Spleen (tissue), 11 donors: Measurements from ENCODE around the gene SLC41A3. TPM values are rescaled to one million over a fixed set of nuclear protein-coding genes. Genes with fewer than 3 reads are reported as not detected.
"Not testable (repeated sequence)": the region's sequence is repeated elsewhere in the genome, so short reads cannot be mapped to it uniquely, and the experiment has no call there.

Experiments
- DNase-seq: peaks from one replicate; pipeline ENCODE4 v3.0.0-alpha.2; 2020
- H3K27ac ChIP-seq, 8 donors: fragments of 200-600 bp; sonication (generic) in 7 of 8; 1 replicate in 4 of 8; 2 replicates in 4 of 8; pipeline versions ENCODE4 v1.5.0 to v1.8.0; 2016 to 2021; ENCODE audit warnings: inconsistent platforms in 4 of 8, mild to moderate bottlenecking in 4 of 8, moderate library complexity in 1 of 8
- H3K27me3 ChIP-seq, 7 donors: fragments of 200-600 bp; sonication (generic) in 6 of 7; replicated peaks in 1 of 7; 1 replicate in 4 of 7; 2 replicates in 3 of 7; pipeline versions ENCODE4 v1.5.0 to v1.8.0; 2016 to 2021; ENCODE audit warnings: inconsistent platforms in 3 of 7, mild to moderate bottlenecking in 1 of 7
- H3K36me3 ChIP-seq, 6 donors: fragments of 200-600 bp; sonication (generic) in 5 of 6; 1 replicate in 4 of 6; 2 replicates in 2 of 6; pipeline versions ENCODE4 v1.5.0 to v1.8.0; 2016 to 2021; ENCODE audit warnings: inconsistent platforms in 2 of 6
- H3K4me1 ChIP-seq, 6 donors: fragments of 200-600 bp; sonication (generic) in 5 of 6; 1 replicate in 3 of 6; 2 replicates in 3 of 6; pipeline versions ENCODE4 v1.5.0 to v1.8.0; 2016 to 2021; ENCODE audit warnings: inconsistent platforms in 3 of 6
- H3K4me3 ChIP-seq, 8 donors: fragments of 200-600 bp; sonication (generic) in 7 of 8; 1 replicate in 4 of 8; 2 replicates in 4 of 8; pipeline versions ENCODE4 v1.5.0 to v1.8.0; 2016 to 2021; ENCODE audit warnings: inconsistent platforms in 4 of 8, mild to moderate bottlenecking in 4 of 8, moderate library complexity in 2 of 8
- H3K9me3 ChIP-seq, 8 donors: fragments of 200-600 bp; sonication (generic) in 7 of 8; 1 replicate in 4 of 8; 2 replicates in 4 of 8; pipeline versions ENCODE4 v1.5.0 to v1.8.0; 2016 to 2021; ENCODE audit warnings: inconsistent platforms in 4 of 8
- POLR2A ChIP-seq, 3 donors: fragments of 450-650 bp; IDR thresholded peaks; one replicate each; pipeline ENCODE4 v1.5.1; 2017; ENCODE audit warnings: antibody characterized with exemption in 3 of 3, mild to moderate bottlenecking in 1 of 3
- POLR2AphosphoS5 ChIP-seq, 3 donors: sonication (generic); formaldehyde crosslinking; IDR thresholded peaks; one replicate each; pipeline ENCODE4 v1.5.1; 2017; ENCODE audit warnings: antibody characterized with exemption in 3 of 3
- WGBS, 5 donors: extraction: QIAGEN DNeasy Blood & Tissue Kit in 3 of 5; methylation state at CpG; one replicate each; pipeline versions ENCODE4 v1.1.5 to v1.1.7; 2013 to 2018; 5-methylcytosine and 5-hydroxymethylcytosine counted together
- intact Hi-C: fragments of 100-400 bp; cut with DNase I; formaldehyde crosslinking; loops from one replicate; pipeline ENCODE4 v1.15.0; 2023; ENCODE audit warnings: low total_unique reads
- polyA plus RNA-seq, 3 donors: library from polyadenylated mRNA; stranded (reverse); fragments of 200-250 nt; gene quantifications; one replicate each; pipeline ENCODE4 v1.2.1, GENCODE V29; 2013
- total RNA-seq, 7 donors: library from RNA; depleted of rRNA in 3 of 7; stranded (reverse); fragments of >200 nt in 3 of 7; fragmentation: NEBNext Ultra II Directional in 4 of 7; extraction: Animal tissue kit (Norgen Biotek cat#: 25700) in 4 of 7; gene quantifications; one replicate each; pipeline versions ENCODE4 v1.1.0 to v1.2.1, GENCODE V29; 2016 to 2021
- TF ChIP-seq, protein P1 (sequence below), 11 experiments: fragments of 200-600 bp in 7 of 11; fragments of 450-650 bp in 4 of 11; sonication (generic) in 4 of 11; IDR thresholded peaks in 8 of 11; conservative IDR thresholded peaks in 3 of 11; 1 replicate in 7 of 11; 2 replicates in 4 of 11; pipeline versions ENCODE4 v1.4.0 to v1.8.0; 2016 to 2021; ENCODE audit warnings: antibody characterized with exemption in 11 of 11, inconsistent platforms in 4 of 11, mild to moderate bottlenecking in 1 of 11
- donor health status: healthy with polysubstance abuse.
- donor health status: DM: no; HTN: no; CAD: no; lungs with moderate emphysema.
- donor health status: DM: no; HTN: no; CAD: no.
- donor health status: Bipolar disorder and iron deficiency.
- donor health status: healthy.
- donor health status: DM: no; HTN: no; CAD: no.
- donor health status: DM: yes; HTN: yes; CAD: no.

Gene SLC41A3
- total and polyA plus RNA-seq, 10 donors, result 16.3 to 43.7 (median 33.7) TPM

GRCh38 chr3:125965505-125965904 lies 118.4 kb downstream of the SLC41A3 start:
- Histone ChIP-seq H3K27ac (no peak overlapping the region), H3K27me3 (peaks cover 0 to 43% (median 6%) of the 10 kb centered on the region in 7 donors), H3K4me3 (no peak overlapping the region), H3K36me3 (no peaks in the 10 kb centered on the region), H3K9me3 (no peaks in the 10 kb centered on the region), H3K4me1 (no peaks in the 10 kb centered on the region)
- 88 to 96% (median 94%) methylated on average over 3 of the region's 3 CpGs for WGBS, 5 donors
- no peak for DNase-seq
- intact Hi-C loops, result no loop called here
- TF ChIP-seq POLR2A (IDR thresholded peaks at IDR 0.05), result no peak
- TF ChIP-seq POLR2AphosphoS5 (IDR thresholded peaks at IDR 0.05), result no peak
- TF ChIP-seq, protein P1, sequence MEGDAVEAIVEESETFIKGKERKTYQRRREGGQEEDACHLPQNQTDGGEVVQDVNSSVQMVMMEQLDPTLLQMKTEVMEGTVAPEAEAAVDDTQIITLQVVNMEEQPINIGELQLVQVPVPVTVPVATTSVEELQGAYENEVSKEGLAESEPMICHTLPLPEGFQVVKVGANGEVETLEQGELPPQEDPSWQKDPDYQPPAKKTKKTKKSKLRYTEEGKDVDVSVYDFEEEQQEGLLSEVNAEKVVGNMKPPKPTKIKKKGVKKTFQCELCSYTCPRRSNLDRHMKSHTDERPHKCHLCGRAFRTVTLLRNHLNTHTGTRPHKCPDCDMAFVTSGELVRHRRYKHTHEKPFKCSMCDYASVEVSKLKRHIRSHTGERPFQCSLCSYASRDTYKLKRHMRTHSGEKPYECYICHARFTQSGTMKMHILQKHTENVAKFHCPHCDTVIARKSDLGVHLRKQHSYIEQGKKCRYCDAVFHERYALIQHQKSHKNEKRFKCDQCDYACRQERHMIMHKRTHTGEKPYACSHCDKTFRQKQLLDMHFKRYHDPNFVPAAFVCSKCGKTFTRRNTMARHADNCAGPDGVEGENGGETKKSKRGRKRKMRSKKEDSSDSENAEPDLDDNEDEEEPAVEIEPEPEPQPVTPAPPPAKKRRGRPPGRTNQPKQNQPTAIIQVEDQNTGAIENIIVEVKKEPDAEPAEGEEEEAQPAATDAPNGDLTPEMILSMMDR (IDR thresholded peaks at IDR 0.05 in 8 of 11, conservative IDR thresholded peaks at IDR 0.05 in 3 of 11), result no peak

DNA sequence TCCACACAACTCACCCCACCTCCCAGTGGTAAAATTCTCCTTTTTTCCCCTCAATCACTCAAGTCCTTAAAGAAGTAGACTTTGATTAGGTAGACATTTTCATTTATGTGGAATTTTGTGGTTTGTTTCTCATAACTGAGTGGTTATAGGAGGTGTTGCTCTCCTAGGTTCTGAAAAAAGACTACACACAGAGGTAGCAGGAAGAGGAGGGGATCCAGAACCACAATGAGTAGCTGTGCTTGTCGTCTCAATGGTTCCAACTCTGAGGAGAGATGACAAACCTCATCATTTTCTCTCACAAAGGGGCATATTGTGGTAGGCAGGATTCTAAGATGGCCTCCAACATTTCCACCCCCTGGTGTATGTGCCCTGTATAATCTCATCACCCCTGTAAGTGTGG lies 120.1 kb downstream of the SLC41A3 start:
- WGBS, 5 donors, result 39 to 60% (median 58%) methylated on average over 1 of the region's 1 CpG
- peaks cover 0 to 54% (median 11%) of the 10 kb centered on the region in 7 donors for H3K27me3 ChIP-seq
- intact Hi-C loops, H3K4me1 ChIP-seq, H3K27ac ChIP-seq, H3K4me3 ChIP-seq, DNase-seq, H3K36me3 ChIP-seq, H3K9me3 ChIP-seq: not testable (repeated sequence)

- intact Hi-C loops, result no loop called here
- peaks cover 0 to 5% (median 0%) of the 10 kb centered on the region in 6 donors for H3K4me1 ChIP-seq
- no peak overlapping the region for H3K27ac ChIP-seq
- DNase-seq, result no peak
- H3K9me3 ChIP-seq, result peaks cover 0 to 14% (median 0%) of the 10 kb centered on the region in 8 donors
- no peak for TF ChIP-seq POLR2AphosphoS5 (IDR thresholded peaks at IDR 0.05)
- TF ChIP-seq POLR2A (IDR thresholded peaks at IDR 0.05), result no peak
- TF ChIP-seq, protein P1 (IDR thresholded peaks at IDR 0.05 in 8 of 11, conservative IDR thresholded peaks at IDR 0.05 in 3 of 11), result no peak
- H3K4me3 ChIP-seq, result no peak overlapping the region
- H3K27me3 ChIP-seq, result peaks cover 0 to 69% (median 17%) of the 10 kb centered on the region in 7 donors
- H3K36me3 ChIP-seq, result no peaks in the 10 kb centered on the region
- 49 to 80% (median 76%) methylated on average over 6 of the region's 6 CpGs for WGBS, 5 donors
These were observed 122.7 kb downstream of the SLC41A3 start for GRCh38 chr3:125961289-125961589.

DNA sequence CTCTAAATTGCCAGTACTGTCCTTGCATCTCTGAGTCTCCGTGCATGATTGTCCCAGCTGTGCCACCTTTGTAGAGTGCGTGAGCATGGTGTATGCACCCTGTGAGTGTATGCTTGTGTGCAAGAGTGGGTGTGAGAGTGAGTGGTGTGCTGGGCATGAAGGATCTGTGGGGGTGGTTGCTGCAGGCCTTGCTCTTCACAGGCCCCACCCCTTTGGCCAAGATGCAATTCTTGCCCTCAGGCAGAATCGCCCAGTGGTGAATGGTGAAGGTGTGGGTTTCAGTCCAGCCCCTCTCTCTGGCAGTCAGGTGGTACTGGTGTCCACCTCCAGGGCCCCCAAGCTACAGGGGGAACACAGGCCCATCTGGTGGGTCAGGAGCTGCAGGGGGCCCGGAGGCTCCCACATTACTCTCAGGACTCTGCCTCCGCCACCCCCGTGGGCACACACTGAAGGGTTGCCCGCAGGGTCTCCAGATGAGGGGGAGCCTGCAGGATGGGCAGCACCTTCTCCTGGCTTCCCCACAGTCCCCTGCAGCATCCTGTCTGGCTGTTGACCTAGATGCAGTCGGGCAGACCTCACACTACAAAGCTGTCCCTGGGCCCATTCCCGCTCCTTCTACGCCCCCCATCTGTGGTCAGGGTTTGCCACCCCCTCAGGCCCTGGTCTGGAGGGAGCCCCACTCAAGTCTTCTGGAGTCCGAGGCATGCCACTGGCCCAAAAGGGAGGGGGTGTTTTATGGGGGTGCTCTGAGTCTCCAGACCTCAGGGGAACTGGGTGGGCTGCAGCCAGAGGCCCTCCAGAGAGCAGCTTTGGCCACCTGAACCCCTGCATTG lies 123.3 kb downstream of the SLC41A3 start:
- intact Hi-C loops, result no loop called here
- Histone ChIP-seq H3K36me3 (no peaks in the 10 kb centered on the region), H3K27ac (no peak overlapping the region), H3K27me3 (peaks cover 0 to 72% (median 17%) of the 10 kb centered on the region in 7 donors), H3K9me3 (peaks cover 0 to 14% (median 0%) of the 10 kb centered on the region in 8 donors), H3K4me3 (no peak overlapping the region), H3K4me1 (peaks cover 0 to 5% (median 0%) of the 10 kb centered on the region in 6 donors)
- TF ChIP-seq, protein P1 (IDR thresholded peaks at IDR 0.05 in 8 of 11, conservative IDR thresholded peaks at IDR 0.05 in 3 of 11), result no peak
- no peak for TF ChIP-seq POLR2A (IDR thresholded peaks at IDR 0.05)
- TF ChIP-seq POLR2AphosphoS5 (IDR thresholded peaks at IDR 0.05), result no peak
- WGBS, 5 donors, result 80 to 88% (median 84%) methylated on average over 10 to 11 of the region's 11 CpGs
- no peak for DNase-seq
